Endothelial cell (in vitro differentiated cells): Measurements from ENCODE around the gene SEMA3A. TPM values are rescaled to one million over a fixed set of nuclear protein-coding genes. Genes with fewer than 3 reads are reported as not detected.
A peak's percentile ranks its signal among the peaks of the same experiment; 100 is the strongest.
"Not testable (repeated sequence)": the region's sequence is repeated elsewhere in the genome, so short reads cannot be mapped to it uniquely, and the experiment has no call there.

Experiments
- DNase-seq: peaks from one replicate; pipeline ENCODE4 v3.0.0; 2021; ENCODE audit warnings: low spot score
- H3K27ac Mint-ChIP-seq: one replicate; pipeline ENCODE4 v1.8.0; 2021; ENCODE audit warnings: mixed read lengths, inconsistent platforms; ENCODE audit not compliant: unreplicated experiment
- H3K27me3 Mint-ChIP-seq: one replicate; pipeline ENCODE4 v1.8.0; 2021; ENCODE audit warnings: mild to moderate bottlenecking, moderate library complexity, mixed read lengths, inconsistent platforms; ENCODE audit not compliant: unreplicated experiment
- H3K36me3 Mint-ChIP-seq: one replicate; pipeline ENCODE4 v1.8.0; 2021; ENCODE audit warnings: mild to moderate bottlenecking, low read depth, mixed read lengths, inconsistent platforms; ENCODE audit not compliant: unreplicated experiment
- H3K4me1 Mint-ChIP-seq: one replicate; pipeline ENCODE4 v1.8.0; 2021; ENCODE audit warnings: mild to moderate bottlenecking, mixed read lengths, inconsistent platforms; ENCODE audit not compliant: unreplicated experiment
- H3K4me3 Mint-ChIP-seq: one replicate; pipeline ENCODE4 v1.8.0; 2021; ENCODE audit warnings: mild to moderate bottlenecking, mixed read lengths, inconsistent platforms; ENCODE audit not compliant: unreplicated experiment
- H3K9me3 Mint-ChIP-seq: one replicate; pipeline ENCODE4 v1.8.0; 2021; ENCODE audit warnings: mixed read lengths, inconsistent platforms; ENCODE audit not compliant: unreplicated experiment
- total RNA-seq: library from RNA; stranded (reverse); fragmentation: NEBNext Ultra II Directional; extraction: Animal tissue kit (Norgen Biotek cat#: 25700); gene quantifications from one replicate; pipeline ENCODE4 v1.2.1, GENCODE V29; 2021; ENCODE audit not compliant: unreplicated experiment
- TF ChIP-seq, protein P1 (sequence below): fragments of 200-600 bp; sonication (generic); IDR thresholded peaks from one replicate; pipeline ENCODE4 v1.5.0; 2021; ENCODE audit warnings: antibody characterized with exemption; ENCODE audit not compliant: unreplicated experiment

Gene SEMA3A
- total RNA-seq, 1 donor from 2014 or later: 8.5 TPM

DNA sequence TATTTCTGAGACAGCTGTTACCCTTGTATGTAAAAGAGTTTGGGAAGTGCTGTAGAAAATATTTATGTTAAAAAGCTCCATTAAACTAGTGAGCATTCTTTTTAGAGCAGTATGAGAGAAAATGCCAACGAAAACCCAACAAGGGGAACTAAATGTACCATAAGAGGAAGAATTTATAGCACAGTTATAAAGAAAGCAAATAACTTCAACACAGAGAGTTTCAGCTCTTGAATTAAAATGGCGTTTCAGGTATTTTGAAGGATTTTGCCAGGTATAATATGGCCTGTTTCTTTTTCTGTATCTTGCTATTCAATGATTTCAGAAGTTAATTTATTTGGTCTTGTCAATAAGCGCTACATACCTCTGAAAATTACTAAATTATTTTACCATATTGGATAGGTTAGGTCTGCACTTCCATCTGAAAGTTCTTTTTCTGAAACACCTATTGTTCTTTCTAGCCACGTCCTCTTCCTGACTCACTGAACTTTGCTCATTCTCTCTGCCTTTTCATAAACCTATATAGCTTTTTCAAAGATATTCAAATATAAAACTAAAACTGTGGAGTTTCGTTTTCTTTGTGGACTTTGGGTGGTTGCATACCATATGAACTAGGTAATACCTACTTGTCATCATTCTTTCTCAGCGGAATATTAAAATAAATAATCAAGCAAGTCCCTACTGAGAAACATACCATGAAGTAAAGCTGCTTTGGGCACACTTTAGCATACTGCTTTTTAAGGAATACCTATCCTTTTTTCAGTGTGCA is 136.1 kb downstream of the SEMA3A start:
- peaks cover 4% of the 10 kb centered on the region for H3K36me3 Mint-ChIP-seq
- H3K4me3 Mint-ChIP-seq: no peak overlapping the region
- no peaks in the 10 kb centered on the region for H3K9me3 Mint-ChIP-seq
- H3K27me3 Mint-ChIP-seq: peaks cover 2% of the 10 kb centered on the region
- peak overlapping the region; percentile 27 for H3K27ac Mint-ChIP-seq
- H3K4me1 Mint-ChIP-seq: peaks cover 17% of the 10 kb centered on the region
- no peak for DNase-seq
- TF ChIP-seq, protein P1, sequence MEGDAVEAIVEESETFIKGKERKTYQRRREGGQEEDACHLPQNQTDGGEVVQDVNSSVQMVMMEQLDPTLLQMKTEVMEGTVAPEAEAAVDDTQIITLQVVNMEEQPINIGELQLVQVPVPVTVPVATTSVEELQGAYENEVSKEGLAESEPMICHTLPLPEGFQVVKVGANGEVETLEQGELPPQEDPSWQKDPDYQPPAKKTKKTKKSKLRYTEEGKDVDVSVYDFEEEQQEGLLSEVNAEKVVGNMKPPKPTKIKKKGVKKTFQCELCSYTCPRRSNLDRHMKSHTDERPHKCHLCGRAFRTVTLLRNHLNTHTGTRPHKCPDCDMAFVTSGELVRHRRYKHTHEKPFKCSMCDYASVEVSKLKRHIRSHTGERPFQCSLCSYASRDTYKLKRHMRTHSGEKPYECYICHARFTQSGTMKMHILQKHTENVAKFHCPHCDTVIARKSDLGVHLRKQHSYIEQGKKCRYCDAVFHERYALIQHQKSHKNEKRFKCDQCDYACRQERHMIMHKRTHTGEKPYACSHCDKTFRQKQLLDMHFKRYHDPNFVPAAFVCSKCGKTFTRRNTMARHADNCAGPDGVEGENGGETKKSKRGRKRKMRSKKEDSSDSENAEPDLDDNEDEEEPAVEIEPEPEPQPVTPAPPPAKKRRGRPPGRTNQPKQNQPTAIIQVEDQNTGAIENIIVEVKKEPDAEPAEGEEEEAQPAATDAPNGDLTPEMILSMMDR: no peak

DNA sequence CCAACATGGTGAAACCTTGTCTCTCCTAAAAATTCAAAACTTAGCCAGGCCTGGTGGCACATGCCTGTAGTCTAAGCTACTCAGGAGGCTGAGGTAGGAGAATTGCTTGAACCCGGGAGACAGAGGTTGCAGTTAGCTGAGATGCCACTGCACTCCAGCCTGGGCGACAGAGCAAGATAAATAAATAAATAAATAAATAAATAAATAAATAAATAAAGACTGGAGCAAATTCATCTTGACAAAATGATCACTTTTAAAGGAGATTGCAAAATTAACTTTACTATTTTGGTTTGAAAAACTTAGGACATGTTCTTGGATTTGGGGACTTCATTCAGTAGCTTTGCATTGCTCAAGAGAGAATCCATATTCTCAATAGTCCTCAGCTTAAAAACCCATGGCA is 137.0 kb downstream of the SEMA3A start:
- H3K27ac Mint-ChIP-seq: no peak overlapping the region
- peaks cover 17% of the 10 kb centered on the region for H3K4me1 Mint-ChIP-seq
- H3K36me3 Mint-ChIP-seq: peaks cover 4% of the 10 kb centered on the region
- peaks cover 2% of the 10 kb centered on the region for H3K27me3 Mint-ChIP-seq
- H3K9me3 Mint-ChIP-seq: no peaks in the 10 kb centered on the region
- H3K4me3 Mint-ChIP-seq: no peak overlapping the region
- TF ChIP-seq, protein P1: no peak
- DNase-seq: no peak

DNA sequence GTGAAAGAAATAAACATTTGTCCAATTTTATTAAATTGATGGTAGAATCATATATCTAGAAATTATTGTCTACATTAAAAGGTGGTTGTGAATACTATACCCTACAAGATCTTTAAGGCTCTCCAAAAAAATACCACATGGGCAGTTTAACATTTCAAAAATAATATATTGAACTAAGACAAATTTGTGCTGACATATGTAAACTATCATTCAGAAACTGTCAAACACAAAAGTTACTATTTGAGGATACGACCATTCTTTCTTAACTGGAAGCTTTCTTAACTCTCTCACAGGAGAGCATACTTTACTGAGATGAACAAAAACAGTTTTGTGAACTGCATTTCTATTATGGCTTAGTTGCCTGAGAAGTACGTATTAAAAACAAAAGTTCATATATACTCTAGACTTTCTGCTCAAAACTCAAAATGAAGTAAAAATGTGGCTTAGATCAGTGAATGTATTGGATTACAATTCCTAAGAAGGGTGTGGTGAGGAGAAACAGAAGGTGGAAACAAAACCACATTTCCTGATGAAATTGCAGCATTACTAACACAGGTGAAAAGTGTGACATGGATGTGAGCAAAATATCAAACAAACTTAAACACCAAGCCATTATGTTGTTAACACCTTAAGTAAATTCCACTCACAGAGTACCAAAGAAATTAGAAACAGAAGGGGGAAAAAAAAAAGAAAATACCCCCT is 138.5 kb downstream of the SEMA3A start:
- Mint-ChIP-seq H3K36me3 (peaks cover 4% of the 10 kb centered on the region), H3K27me3 (no peaks in the 10 kb centered on the region), H3K9me3 (no peaks in the 10 kb centered on the region), H3K27ac (peak overlapping the region; percentile 36), H3K4me1 (peaks cover 16% of the 10 kb centered on the region), H3K4me3 (no peak overlapping the region)
- no peak for DNase-seq
- TF ChIP-seq, protein P1: no peak

DNA sequence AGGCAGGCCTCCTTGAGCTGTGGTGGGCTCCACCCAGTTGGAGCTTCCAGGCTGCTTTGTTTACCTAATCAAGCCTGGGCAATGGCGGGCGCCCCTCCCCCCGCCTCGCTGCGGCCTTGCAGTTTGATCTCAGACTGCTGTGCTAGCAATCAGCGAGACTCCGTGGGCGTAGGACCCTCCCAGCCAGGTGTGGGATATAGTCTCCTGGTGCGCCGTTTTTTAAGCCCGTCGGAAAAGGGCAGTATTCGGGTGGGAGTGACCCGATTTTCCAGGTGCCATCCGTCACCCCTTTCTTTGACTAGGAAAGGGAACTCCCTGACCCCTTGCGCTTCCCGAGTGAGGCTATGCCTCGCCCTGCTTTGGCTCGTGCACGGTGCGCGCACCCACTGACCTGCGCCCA is 139.4 kb downstream of the SEMA3A start:
- not testable (repeated sequence) for H3K9me3 Mint-ChIP-seq, H3K27me3 Mint-ChIP-seq, H3K27ac Mint-ChIP-seq, H3K36me3 Mint-ChIP-seq, H3K4me3 Mint-ChIP-seq, DNase-seq
- H3K4me1 Mint-ChIP-seq: peaks cover 11% of the 10 kb centered on the region

DNA sequence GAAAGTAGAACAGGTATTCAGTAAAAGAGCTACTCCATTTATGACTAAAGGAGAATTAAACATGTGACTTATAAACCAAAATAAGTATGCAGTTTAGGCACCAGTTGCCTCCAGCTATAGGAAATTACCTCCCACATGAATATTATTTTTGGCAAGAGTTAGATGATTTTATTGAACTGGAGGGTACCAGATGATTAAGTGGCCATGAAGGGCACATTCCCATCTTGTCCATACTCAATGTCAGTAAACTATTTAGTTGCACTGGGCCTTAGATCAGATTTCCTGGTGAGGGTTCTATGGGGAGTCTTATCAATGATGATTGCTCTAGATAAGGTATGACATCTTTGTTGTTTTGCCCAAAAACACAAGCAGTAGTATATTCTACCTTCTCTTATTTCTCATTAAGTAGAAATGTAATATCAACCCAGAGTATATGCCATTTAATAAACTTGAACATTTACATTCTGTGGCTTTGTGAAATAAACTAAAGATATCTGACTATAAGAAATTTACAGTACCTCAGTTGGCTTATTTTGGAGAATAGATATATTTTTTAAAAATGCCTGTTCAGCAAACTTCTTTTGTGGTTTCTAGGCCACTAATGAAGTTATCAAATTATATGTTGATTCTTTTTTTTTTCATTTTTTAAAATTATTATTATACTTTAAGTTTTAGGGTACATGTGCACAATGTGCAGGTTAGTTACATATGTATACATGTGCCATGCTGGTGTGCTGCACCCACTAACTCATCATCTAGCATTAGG is 145.3 kb downstream of the SEMA3A start:
- no peaks in the 10 kb centered on the region for H3K9me3 Mint-ChIP-seq
- no peak overlapping the region for H3K4me3 Mint-ChIP-seq
- no peaks in the 10 kb centered on the region for H3K4me1 Mint-ChIP-seq
- TF ChIP-seq, protein P1: no peak
- no peak overlapping the region for H3K27ac Mint-ChIP-seq
- no peaks in the 10 kb centered on the region for H3K27me3 Mint-ChIP-seq
- no peaks in the 10 kb centered on the region for H3K36me3 Mint-ChIP-seq
- no peak for DNase-seq
